OCI-LY7 (cell line): ENCODE measurements around the gene RPS19. TPM values are rescaled to one million over a fixed set of nuclear protein-coding genes. Genes with fewer than 3 reads are reported as not detected.
A peak's percentile ranks its signal among the peaks of the same experiment; 100 is the strongest.

Source experiments
- BruUV-seq: library from RNA; stranded (reverse); fragments of 400-500 nt; replicated peaks from 2 replicates; lab custom pipeline; 2021; lab: Mats Ljungman, UMichigan
- CTCF ChIA-PET: fragments of 300-600 bp; sonication (Branson Sonifier 250); formaldehyde crosslinking; loops from one replicate; lab custom pipeline; 2022; ENCODE audit warnings: antibody characterized with exemption; ENCODE audit not compliant: unreplicated experiment; lab: Charles Lee
- POLR2A ChIA-PET: fragments of 300-600 bp; sonication (Branson Sonifier 250); formaldehyde crosslinking; loops from one replicate; lab custom pipeline; 2022; ENCODE audit warnings: antibody characterized with exemption; lab: Charles Lee
- DNase-seq: peaks from one replicate; pipeline ENCODE4 v3.0.0-alpha.2; 2015; ENCODE audit warnings: low spot score
- H2AFZ ChIP-seq: fragments of 200-600 bp; sonication (generic), shearing (Covaris generic); 2 replicates; pipeline ENCODE4 v1.6.1; 2014; ENCODE audit warnings: mild to moderate bottlenecking, antibody characterized with exemption, low read length, moderate library complexity
- H3K27ac ChIP-seq: fragments of 200-600 bp; sonication (generic); 2 replicates; pipeline ENCODE4 v1.5.1; 2014; ENCODE audit warnings: mixed run types, low read depth, mild to moderate bottlenecking, moderate library complexity, low read length, inconsistent platforms; ENCODE audit not compliant: poor library complexity, severe bottlenecking
- H3K36me3 ChIP-seq: fragments of 200-600 bp; sonication (generic); 2 replicates; pipeline ENCODE4 v1.6.1; 2014; ENCODE audit warnings: mild to moderate bottlenecking, antibody characterized with exemption, low read length, moderate library complexity, mixed read lengths; ENCODE audit not compliant: insufficient read depth
- H3K4me1 ChIP-seq: fragments of 200-600 bp; sonication (generic); 2 replicates; pipeline ENCODE4 v1.5.1; 2014; ENCODE audit warnings: mild to moderate bottlenecking, low read length; ENCODE audit not compliant: insufficient read depth, poor library complexity, severe bottlenecking
- H3K4me2 ChIP-seq: fragments of 200-600 bp; sonication (generic); 2 replicates; pipeline ENCODE4 v1.6.1; 2014; ENCODE audit warnings: mild to moderate bottlenecking, low read length
- H3K4me3 ChIP-seq: fragments of 200-600 bp; sonication (generic); 2 replicates; pipeline ENCODE4 v1.5.1; 2014; ENCODE audit warnings: mild to moderate bottlenecking, low read depth, low read length; ENCODE audit not compliant: poor library complexity, severe bottlenecking
- H3K79me2 ChIP-seq: fragments of 200-600 bp; sonication (generic); 2 replicates; pipeline ENCODE4 v1.6.1; 2016; ENCODE audit warnings: low read depth, mild to moderate bottlenecking, low read length, moderate library complexity, mixed read lengths; ENCODE audit not compliant: insufficient read depth
- H3K9me2 ChIP-seq: fragments of 200-600 bp; sonication (generic); 2 replicates; pipeline ENCODE4 v1.6.1; 2016; ENCODE audit warnings: mild to moderate bottlenecking, low read length, mixed read lengths; ENCODE audit not compliant: insufficient read depth
- H3K9me3 ChIP-seq: fragments of 200-600 bp; sonication (generic); 2 replicates; pipeline ENCODE4 v1.6.1; 2014; ENCODE audit warnings: mild to moderate bottlenecking, mixed run types, low read length, mixed read lengths
- H4K20me1 ChIP-seq: fragments of 200-600 bp; sonication (generic); 2 replicates; pipeline ENCODE4 v1.6.1; 2014; ENCODE audit warnings: mild to moderate bottlenecking, antibody characterized with exemption, low read length, moderate library complexity, mixed read lengths; ENCODE audit not compliant: insufficient read depth
- CTCF ChIP-seq: fragments of 200-600 bp; sonication (generic); conservative IDR thresholded peaks from 2 replicates; pipeline ENCODE4 v1.5.1; 2014; ENCODE audit warnings: mild to moderate bottlenecking, antibody characterized with exemption, low read length, moderate library complexity, mixed read lengths
- EZH2phosphoT487 ChIP-seq: fragments of 200-600 bp; sonication (generic); IDR thresholded peaks from 2 replicates; pipeline ENCODE4 v1.6.1; 2018; ENCODE audit warnings: low read depth, borderline replicate concordance, mild to moderate bottlenecking, mixed run types, antibody characterized with exemption, low read length, moderate library complexity, mixed read lengths
- intact Hi-C: fragments of 100-400 bp; cut with micrococcal nuclease; formaldehyde crosslinking; loops from one replicate; pipeline ENCODE4 v1.10.0; 2022; ENCODE audit not compliant: unreplicated experiment
- total RNA-seq, 2 experiments: library from RNA; depleted of rRNA in 1 of 2; stranded (reverse); fragments of >200 nt in 1 of 2; shearing (Covaris generic) in 1 of 2; gene quantifications; 2 replicates each; pipeline ENCODE4 v1.2.3, GENCODE V29; 2014 to 2022

The RPS19 gene
- total RNA-seq, 2 experiments from 2014 or later = 3,803 to 4,414 TPM

GRCh38 chr19:41860419-41861115, 512 bp downstream of the RPS19 start:
- Histone ChIP-seq H3K4me3 (peak overlapping the region; percentile 96), H3K79me2 (peaks cover 55% of the 10 kb centered on the region), H2AFZ (no peak overlapping the region), H3K27ac (peak overlapping the region; percentile 85), H3K4me1 (peaks cover 68% of the 10 kb centered on the region), H3K4me2 (peak overlapping the region; percentile 98), H4K20me1 (peaks cover 44% of the 10 kb centered on the region), H3K36me3 (peaks cover 53% of the 10 kb centered on the region), H3K9me2 (no peaks in the 10 kb centered on the region), H3K9me3 (no peaks in the 10 kb centered on the region)
- CTCF ChIA-PET = interaction anchor here (0.6 kb wide), 1 partner anchor 163 kb away, joined by 3 read pairs; no protein-coding TSS in a partner anchor
- intact Hi-C loops = loop anchor here (10.0 kb wide), 1 partner anchor 424 kb away; no protein-coding TSS in a partner anchor
- no TSS peak for BruUV-seq
- POLR2A ChIA-PET = interaction anchor here (0.8 to 2.6 kb wide), 4 partner anchors 13 to 85 kb away, joined by 3 to 12 read pairs (median 4); no protein-coding TSS in a partner anchor
- TF ChIP-seq CTCF (no peak), EZH2phosphoT487 (no peak)
- DNase-seq = peak; percentile 46

DNA sequence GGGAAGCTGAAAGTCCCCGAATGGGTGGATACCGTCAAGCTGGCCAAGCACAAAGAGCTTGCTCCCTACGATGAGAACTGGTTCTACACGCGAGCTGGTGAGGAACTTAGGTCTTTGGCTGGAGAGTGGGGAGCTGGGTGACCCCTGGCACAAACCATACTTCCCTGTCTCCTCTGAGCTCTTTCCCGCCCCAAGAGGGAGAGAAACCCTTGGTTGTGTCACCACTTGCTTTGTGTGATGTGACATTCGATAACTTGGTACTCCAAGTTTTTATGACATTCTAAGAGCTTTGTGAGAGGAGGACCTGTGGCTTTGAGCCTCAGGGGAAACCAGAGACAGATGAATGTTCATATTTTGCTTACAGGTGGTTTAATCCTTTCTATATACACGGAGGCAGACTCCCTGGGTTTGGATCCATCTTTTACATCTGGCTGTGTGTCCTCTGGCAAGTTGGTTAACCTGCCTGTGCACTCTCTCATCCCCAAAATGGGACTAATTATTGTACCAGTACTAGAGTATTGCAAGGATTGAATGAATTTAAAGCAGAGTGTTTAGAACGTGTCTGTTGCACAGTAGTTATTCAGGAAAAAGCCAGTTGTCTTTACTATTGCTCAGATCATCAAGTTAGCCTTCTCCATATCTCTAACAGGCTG, 1.2 kb downstream of the RPS19 start:
- Histone ChIP-seq H3K36me3 (peaks cover 57% of the 10 kb centered on the region), H3K79me2 (peaks cover 59% of the 10 kb centered on the region), H4K20me1 (peaks cover 44% of the 10 kb centered on the region), H3K4me1 (peaks cover 72% of the 10 kb centered on the region), H3K9me2 (no peaks in the 10 kb centered on the region), H3K9me3 (no peaks in the 10 kb centered on the region), H3K4me2 (peak overlapping the region; percentile 98), H3K4me3 (peak overlapping the region; percentile 96), H3K27ac (peak overlapping the region; percentile 85), H2AFZ (no peak overlapping the region)
- CTCF ChIA-PET = interaction anchor here (0.6 kb wide), 1 partner anchor 162 kb away, joined by 3 read pairs; no protein-coding TSS in a partner anchor
- BruUV-seq = TSS peak; percentile 70
- POLR2A ChIA-PET = interaction anchor here (1.1 to 2.6 kb wide), 2 partner anchors 14 to 84 kb away, joined by 3 to 12 read pairs; no protein-coding TSS in a partner anchor
- peak; percentile 35 for DNase-seq
- no peak for TF ChIP-seq EZH2phosphoT487
- TF ChIP-seq CTCF = no peak
- intact Hi-C loops = loop anchor here (10.0 kb wide), 1 partner anchor 424 kb away; no protein-coding TSS in a partner anchor
